ENCODE results near the gene PARVA. TPM values are rescaled to one million over a fixed set of nuclear protein-coding genes. Genes with fewer than 3 reads are reported as not detected.
A peak's percentile ranks its signal among the peaks of the same experiment; 100 is the strongest.
"Not testable (repeated sequence)": the region's sequence is repeated elsewhere in the genome, so short reads cannot be mapped to it uniquely, and the experiment has no call there.

The PARVA gene
- total RNA-seq, 1 donor from 2014 or later: 75.4 TPM

DNA sequence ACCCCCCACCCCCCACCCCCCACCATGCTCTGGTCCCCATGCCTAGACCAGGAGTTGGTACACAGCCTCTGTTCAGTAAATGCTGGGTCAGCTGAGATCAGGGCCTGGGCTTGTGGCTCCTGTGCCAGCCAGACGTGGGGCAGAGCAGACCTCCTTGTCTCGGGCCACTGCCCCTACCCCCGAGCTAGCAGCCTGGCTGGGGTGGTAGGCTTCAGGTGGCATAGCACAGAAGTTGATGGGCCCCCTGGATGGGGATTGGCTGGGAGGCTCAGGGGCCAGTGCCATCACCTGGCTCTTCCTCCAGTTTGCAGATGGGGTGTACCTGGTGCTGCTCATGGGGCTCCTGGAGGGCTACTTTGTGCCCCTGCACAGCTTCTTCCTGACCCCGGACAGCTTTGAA is 139.9 kb downstream of the PARVA start:
- H3K9me3 ChIP-seq (replicated peaks): no peaks in the 10 kb centered on the region
- TF ChIP-seq CTCF (IDR thresholded peaks at IDR 0.05; ENCODE audit: borderline replicate concordance): no peak
- no peak overlapping the region for H3K27ac ChIP-seq (replicated peaks)
- H3K27me3 ChIP-seq (ENCODE audit: low read depth): no peaks in the 10 kb centered on the region
- peaks cover 28% of the 10 kb centered on the region for H3K36me3 ChIP-seq
- intact Hi-C loops (cut with micrococcal nuclease): no loop called here
- H3K4me3 ChIP-seq: no peak overlapping the region
- H3K4me1 ChIP-seq: peaks cover 23% of the 10 kb centered on the region
- DNase-seq: no peak

DNA sequence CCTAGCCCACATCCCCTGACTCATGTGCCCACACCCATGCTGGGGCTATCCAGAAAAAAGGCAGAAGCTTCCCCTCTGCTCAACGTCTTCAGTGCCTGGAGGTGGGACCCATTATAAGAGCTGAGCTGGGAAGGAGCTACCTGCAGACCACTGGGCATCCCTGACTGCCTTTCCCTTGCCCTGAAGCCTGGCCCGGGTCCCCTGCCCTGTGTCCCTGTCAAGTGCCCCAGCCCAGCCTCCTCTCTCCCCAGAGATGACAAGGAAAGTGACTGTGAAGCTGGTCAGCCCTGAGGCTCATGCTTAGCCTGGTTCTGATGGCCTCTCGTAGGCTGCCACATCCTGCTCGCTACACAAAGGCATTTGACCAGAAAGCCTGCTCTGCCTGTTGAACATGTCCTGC is 140.4 kb downstream of the PARVA start:
- peaks cover 28% of the 10 kb centered on the region for H3K4me1 ChIP-seq
- no peak for DNase-seq
- intact Hi-C loops (cut with micrococcal nuclease): no loop called here
- no peak overlapping the region for H3K27ac ChIP-seq (replicated peaks)
- no peaks in the 10 kb centered on the region for H3K9me3 ChIP-seq (replicated peaks)
- H3K27me3 ChIP-seq (ENCODE audit: low read depth): no peaks in the 10 kb centered on the region
- TF ChIP-seq CTCF (IDR thresholded peaks at IDR 0.05; ENCODE audit: borderline replicate concordance): no peak
- H3K4me3 ChIP-seq: no peak overlapping the region
- H3K36me3 ChIP-seq: peaks cover 28% of the 10 kb centered on the region

- Histone ChIP-seq H3K4me1 (peaks cover 38% of the 10 kb centered on the region), H3K4me3 (no peak overlapping the region), H3K27me3 (ENCODE audit: low read depth) (no peaks in the 10 kb centered on the region), H3K36me3 (peaks cover 22% of the 10 kb centered on the region), H3K9me3 (replicated peaks) (no peaks in the 10 kb centered on the region), H3K27ac (replicated peaks) (no peak overlapping the region)
- no peak for TF ChIP-seq CTCF (IDR thresholded peaks at IDR 0.05; ENCODE audit: borderline replicate concordance)
- intact Hi-C loops (cut with micrococcal nuclease): no loop called here
- DNase-seq: no peak
Measured at GRCh38 chr11:12518606-12519385, 141.4 kb downstream of the PARVA start.

GRCh38 chr11:12520054-12520453 is 142.7 kb downstream of the PARVA start:
- no peak for DNase-seq
- H3K36me3 ChIP-seq: peaks cover 18% of the 10 kb centered on the region
- intact Hi-C loops (cut with micrococcal nuclease): no loop called here
- H3K27ac ChIP-seq (replicated peaks): no peak overlapping the region
- H3K4me1 ChIP-seq: peaks cover 33% of the 10 kb centered on the region
- no peak for TF ChIP-seq CTCF (IDR thresholded peaks at IDR 0.05; ENCODE audit: borderline replicate concordance)
- no peaks in the 10 kb centered on the region for H3K9me3 ChIP-seq (replicated peaks)
- H3K4me3 ChIP-seq: no peak overlapping the region
- no peaks in the 10 kb centered on the region for H3K27me3 ChIP-seq (ENCODE audit: low read depth)

DNA sequence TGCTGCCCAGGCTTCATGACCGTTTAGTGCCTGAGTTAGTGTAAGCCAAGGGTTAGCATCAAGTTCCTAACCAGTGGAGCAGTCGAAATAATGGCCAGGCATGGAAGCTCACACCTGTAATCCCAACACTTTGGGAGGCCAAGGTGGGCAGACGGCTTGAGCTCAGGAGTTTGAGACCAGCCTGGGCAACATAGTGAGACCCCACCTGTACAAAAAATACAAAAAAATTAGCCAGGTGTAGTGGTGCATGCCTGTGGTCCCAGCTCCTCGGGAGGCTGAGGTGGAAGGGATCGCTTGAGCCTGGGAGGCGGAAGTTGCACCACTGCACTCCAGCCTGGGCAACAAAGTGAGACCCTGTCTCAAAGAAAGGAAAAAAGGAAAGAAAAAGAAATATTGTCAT is 143.2 kb downstream of the PARVA start:
- DNase-seq; H3K9me3 ChIP-seq (replicated peaks); H3K27ac ChIP-seq (replicated peaks); H3K27me3 ChIP-seq (ENCODE audit: low read depth); intact Hi-C loops (cut with micrococcal nuclease); H3K4me3 ChIP-seq: not testable (repeated sequence)
- H3K4me1 ChIP-seq: peaks cover 28% of the 10 kb centered on the region
- peaks cover 18% of the 10 kb centered on the region for H3K36me3 ChIP-seq

GRCh38 chr11:12523180-12523924 is 146.0 kb downstream of the PARVA start:
- Histone ChIP-seq H3K9me3 (replicated peaks) (no peaks in the 10 kb centered on the region), H3K36me3 (peaks cover 25% of the 10 kb centered on the region), H3K27ac (replicated peaks) (peak overlapping the region; percentile 46), H3K4me3 (no peak overlapping the region), H3K4me1 (peaks cover 19% of the 10 kb centered on the region), H3K27me3 (ENCODE audit: low read depth) (no peaks in the 10 kb centered on the region)
- no peak for DNase-seq
- no peak for TF ChIP-seq CTCF (IDR thresholded peaks at IDR 0.05; ENCODE audit: borderline replicate concordance)
- intact Hi-C loops (cut with micrococcal nuclease): no loop called here
